NCI-H446 (cell line): ENCODE data around the gene CIC.
"Not testable (repeated sequence)": the region's sequence is repeated elsewhere in the genome, so short reads cannot be mapped to it uniquely, and the experiment has no call there.

Experiments used
- DNase-seq, 2 experiments: peaks; one replicate each; lab custom pipeline; 2025; lab: John Stamatoyannopoulos, UW

The CIC gene

GRCh38 chr19:42255766-42256745 lies 13.0 kb upstream of the CIC start:
- DNase-seq, result no peak

GRCh38 chr19:42257842-42258241 lies 11.2 kb upstream of the CIC start:
- DNase-seq, result not testable (repeated sequence)

- DNase-seq, result no peak
Measured at GRCh38 chr19:42261763-42262162, 7.3 kb upstream of the CIC start.

- not testable (repeated sequence) for DNase-seq
Measured at GRCh38 chr19:42266105-42266504, 2.9 kb upstream of the CIC start.

- DNase-seq, result not testable (repeated sequence)
Measured at GRCh38 chr19:42266928-42267603, 2.0 kb upstream of the CIC start.

GRCh38 chr19:42267644-42268141 lies 1.4 kb upstream of the CIC start:
- no peak for DNase-seq

GRCh38 chr19:42268142-42268703 lies 829 bp upstream of the CIC start:
- DNase-seq, result peak; percentile 99 to 100

DNA sequence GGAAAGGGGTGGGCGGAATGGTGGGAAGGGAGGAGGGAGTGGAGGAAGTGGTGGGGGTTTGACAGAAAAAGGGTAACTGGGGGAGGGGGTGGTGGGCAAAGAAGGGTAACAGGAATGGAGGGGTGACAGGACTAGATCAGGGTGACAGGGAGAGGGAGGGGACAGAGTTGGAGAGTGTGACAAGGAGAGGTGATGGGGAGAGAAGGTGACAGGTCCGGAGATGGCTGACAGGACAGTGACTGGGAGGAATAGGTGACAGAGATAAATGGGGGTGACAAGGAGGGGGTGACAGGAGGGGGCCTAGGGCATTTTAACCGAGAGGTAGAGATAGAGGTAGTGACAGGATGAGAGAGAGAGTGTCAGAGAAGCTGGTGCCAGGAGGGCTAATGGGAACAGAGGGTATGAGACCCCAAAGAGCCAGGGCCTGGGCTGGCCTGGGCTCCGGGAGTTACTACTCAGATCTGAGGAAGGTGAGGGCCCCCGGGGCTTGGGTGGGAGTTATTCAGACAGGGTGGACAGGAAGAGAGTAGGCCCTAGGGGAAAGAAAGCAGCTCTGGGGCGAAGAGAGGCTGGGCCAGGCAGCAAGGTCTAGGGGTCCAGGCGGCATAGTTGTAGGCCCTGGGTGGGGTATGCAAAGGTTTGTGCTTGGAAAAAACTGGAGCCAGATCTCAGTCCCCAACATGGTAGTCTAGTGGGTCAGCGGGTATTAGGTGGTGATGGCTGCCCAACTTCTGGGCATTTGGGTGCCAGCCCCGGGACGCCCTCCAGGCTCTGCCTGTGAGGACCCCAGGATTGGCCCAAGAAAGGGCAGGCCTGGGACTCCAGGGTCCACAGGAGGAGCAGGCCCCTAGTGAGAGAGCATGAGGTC lies 660 bp downstream of the CIC start:
- DNase-seq, result no peak

DNA sequence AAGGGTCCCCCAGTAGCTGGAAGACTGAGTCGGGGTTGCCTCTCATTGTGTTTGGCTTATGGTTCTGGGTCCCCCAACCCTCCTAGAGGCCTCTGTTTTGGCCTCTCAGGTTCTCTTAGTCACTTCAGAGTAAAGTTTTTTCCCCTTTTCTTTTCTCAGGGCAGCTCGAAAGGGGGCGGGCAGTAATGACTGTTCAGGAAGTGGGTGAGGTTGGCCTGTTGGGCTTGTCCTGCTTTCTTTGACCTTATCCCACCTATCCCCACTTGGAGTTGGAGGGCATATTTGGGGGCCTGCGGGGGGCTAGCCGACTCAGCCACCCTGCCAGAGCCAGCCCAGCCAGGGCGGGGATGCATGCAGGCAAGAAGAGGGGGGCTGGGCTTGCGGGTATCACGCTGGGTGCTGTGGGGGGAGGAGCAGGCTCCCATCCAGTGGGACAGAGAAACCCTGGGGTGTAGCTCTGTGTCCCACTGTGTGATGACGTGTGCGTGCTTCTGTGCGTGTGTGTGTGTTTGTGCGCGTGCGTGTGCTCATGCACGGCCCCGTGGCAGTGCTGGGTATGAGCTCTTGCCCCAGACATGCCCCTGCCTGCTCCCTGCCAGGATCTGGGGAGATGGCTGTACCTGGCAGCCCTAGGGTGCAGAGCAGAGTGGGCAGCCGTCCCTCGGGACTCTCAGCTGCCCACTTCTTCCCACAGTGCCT lies 1.4 kb downstream of the CIC start:
- DNase-seq, result no peak

DNA sequence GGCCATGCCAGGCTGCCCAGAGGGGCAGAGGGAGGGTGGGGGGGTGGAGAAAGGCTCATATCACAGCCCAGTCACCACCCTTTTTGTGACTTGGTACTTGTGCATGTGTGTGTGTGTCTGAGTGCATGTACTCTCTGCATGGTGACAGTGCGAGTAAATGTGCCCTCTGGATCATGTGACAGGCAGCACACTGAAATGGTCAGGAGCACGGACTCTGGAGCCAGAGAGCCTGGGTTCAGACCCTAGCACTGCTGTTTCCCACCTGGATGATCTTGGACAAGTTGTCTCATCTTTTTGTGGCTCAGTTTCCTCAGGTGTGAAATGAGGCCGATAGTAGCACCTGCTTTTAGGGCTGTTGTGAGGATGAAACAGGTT lies 2.0 kb downstream of the CIC start:
- no peak for DNase-seq

DNA sequence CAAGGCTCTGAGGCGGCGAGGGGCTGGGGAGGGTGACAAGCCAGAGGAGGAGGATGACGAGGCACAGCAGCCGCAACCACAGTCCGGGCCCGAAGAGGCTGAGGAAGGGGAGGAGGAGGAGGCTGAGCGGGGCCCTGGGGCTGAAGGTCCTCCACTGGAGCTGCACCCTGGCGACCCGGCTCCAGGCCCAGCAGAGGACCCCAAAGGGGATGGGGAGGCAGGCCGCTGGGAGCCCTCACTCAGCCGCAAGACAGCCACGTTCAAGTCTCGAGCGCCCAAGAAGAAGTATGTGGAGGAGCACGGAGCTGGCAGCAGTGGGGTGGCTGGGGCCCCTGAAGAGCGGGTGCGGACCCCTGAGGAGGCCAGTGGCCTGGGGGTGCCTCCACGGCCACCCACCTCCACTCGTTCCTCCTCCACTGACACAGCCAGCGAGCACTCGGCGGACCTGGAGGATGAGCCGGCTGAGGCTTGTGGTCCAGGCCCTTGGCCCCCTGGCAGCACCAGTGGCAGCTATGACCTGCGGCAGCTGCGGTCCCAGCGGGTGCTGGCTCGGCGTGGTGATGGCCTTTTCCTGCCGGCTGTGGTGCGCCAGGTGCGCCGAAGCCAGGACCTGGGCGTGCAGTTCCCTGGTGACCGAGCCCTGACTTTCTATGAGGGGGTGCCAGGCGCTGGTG lies 2.9 kb downstream of the CIC start:
- DNase-seq, result no peak

DNA sequence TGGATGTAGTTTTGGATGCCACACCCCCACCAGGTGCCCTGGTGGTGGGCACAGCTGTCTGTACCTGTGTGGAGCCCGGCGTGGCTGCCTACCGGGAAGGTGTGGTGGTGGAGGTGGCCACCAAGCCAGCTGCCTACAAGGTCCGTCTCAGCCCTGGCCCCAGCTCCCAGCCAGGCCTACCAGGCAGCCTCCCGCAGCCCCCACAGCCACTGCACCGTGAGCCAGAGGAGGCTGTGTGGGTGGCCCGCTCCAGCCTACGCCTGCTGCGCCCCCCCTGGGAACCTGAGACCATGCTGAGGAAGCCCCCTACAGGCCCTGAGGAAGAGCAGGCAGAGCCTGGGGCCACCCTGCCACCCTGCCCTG lies 3.5 kb downstream of the CIC start:
- no peak for DNase-seq

DNA sequence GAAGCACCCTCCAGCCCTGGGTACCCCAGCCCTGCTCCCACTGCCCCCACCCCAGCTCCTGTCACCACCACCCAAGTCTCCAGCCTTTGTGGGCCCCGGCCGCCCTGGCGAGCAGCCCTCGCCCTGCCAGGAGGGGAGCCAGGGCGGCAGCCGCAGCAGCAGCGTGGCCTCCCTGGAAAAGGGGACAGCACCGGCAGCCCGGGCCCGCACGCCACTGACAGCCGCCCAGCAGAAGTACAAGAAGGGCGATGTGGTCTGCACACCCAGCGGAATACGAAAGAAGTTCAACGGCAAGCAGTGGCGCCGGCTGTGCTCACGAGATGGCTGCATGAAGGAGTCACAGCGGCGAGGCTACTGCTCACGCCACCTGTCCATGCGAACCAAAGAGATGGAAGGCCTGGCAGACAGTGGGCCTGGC lies 3.9 kb downstream of the CIC start:
- no peak for DNase-seq

DNA sequence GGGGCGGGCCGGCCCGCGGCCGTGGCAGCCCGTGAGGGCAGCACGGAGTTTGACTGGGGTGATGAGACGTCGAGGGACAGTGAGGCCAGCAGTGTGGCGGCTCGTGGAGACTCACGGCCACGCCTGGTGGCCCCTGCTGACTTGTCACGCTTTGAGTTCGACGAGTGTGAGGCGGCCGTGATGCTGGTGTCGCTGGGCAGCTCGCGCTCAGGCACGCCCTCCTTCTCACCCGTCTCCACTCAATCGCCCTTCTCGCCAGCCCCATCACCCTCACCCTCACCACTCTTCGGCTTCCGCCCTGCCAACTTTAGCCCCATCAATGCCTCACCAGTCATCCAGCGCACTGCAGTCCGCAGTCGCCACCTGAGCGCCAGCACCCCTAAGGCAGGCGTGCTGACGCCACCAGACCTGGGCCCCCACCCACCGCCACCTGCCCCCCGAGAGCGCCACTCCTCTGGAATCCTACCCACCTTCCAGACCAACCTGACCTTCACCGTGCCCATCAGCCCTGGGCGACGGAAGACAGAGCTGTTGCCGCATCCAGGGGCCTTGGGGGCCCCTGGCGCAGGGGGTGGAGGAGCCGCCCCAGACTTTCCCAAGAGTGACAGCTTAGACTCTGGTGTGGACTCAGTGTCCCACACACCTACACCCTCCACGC lies 4.5 kb downstream of the CIC start:
- no peak for DNase-seq

DNA sequence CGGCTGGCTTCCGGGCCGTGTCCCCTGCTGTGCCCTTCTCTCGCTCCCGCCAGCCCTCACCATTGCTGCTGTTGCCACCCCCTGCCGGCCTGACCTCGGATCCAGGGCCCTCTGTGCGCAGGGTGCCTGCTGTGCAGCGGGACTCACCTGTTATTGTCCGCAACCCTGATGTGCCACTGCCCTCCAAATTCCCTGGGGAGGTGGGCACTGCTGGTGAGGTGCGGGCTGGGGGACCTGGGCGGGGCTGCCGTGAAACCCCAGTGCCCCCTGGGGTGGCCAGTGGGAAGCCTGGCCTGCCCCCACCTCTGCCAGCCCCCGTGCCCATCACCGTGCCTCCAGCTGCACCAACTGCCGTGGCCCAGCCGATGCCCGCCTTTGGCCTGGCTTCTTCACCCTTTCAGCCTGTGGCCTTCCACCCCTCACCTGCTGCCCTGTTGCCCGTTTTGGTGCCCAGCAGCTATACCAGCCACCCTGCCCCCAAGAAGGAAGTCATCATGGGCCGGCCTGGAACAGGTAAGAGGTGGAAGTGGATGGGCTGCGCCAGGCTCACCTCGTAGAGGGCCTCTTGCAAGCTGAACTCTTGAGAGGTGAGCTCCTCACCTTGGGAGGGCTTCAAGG lies 5.1 kb downstream of the CIC start:
- DNase-seq, result no peak

DNA sequence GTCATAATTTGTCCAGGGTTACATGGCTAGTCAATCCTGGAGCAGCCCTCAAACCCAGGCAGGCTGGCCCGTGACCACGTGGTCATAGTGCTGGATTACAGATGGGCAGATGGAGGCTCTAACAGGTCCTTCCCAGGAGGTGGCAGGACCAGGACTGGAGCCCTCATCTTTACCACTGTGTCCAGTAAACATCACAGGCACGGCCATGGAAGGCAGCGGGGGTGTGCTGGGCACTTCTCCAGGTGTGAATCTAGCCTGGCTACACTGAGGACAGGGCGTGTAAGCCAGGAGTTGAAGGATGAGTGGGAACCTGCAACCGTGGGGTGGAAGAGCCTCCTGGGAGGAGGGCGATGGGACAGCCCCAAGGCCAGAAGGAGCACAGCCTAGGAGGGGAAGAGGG lies 6.1 kb downstream of the CIC start:
- DNase-seq, result no peak

DNA sequence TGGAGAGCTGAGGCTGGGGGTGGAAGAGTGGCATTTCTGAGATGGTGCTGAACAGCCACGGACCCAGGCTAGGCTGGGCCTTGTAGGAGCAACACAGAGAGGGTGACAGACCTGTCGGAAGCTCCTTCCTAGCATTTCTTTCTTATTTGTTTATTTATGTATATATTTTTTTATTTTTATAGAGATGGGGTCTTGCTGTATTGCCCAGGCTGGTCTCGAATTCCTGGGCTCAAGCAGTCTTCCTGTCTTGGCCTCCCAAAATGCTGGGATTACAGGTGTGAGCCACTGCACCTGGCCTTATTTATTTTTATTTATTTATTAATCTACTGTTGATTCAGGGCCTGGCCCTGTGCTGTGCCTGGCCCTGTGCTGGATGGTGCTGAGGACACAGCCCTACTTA lies 6.5 kb downstream of the CIC start:
- DNase-seq, result no peak

GRCh38 chr19:42276284-42276683 lies 7.2 kb downstream of the CIC start:
- DNase-seq, result no peak

- DNase-seq, result no peak
Measured at GRCh38 chr19:42276821-42277220, 7.8 kb downstream of the CIC start.
